HUES48 (cell line): ENCODE data around the gene NEK10.
"Not testable (repeated sequence)": the region's sequence is repeated elsewhere in the genome, so short reads cannot be mapped to it uniquely, and the experiment has no call there.

ENCODE experiments used
- H3K27ac ChIP-seq: one replicate; pipeline ENCODE4 v1.7.0; 2013; ENCODE audit warnings: low read depth, low read length, inconsistent platforms
- H3K27me3 ChIP-seq: 2 replicates; pipeline ENCODE4 v1.6.1; 2013; ENCODE audit warnings: mild to moderate bottlenecking, low read length; ENCODE audit not compliant: control insufficient read depth, insufficient read depth
- H3K36me3 ChIP-seq: 2 replicates; pipeline ENCODE4 v1.6.1; 2013; ENCODE audit warnings: low read length; ENCODE audit not compliant: control insufficient read depth, insufficient read depth
- H3K4me1 ChIP-seq: 2 replicates; pipeline ENCODE4 v1.6.1; 2013; ENCODE audit warnings: mild to moderate bottlenecking, low read length; ENCODE audit not compliant: control insufficient read depth, insufficient read depth
- H3K4me3 ChIP-seq: 2 replicates; pipeline ENCODE4 v1.5.1; 2013; ENCODE audit warnings: mild to moderate bottlenecking, low read depth, low read length
- H3K9ac ChIP-seq: 2 replicates; pipeline ENCODE4 v1.6.1; 2013; ENCODE audit warnings: mild to moderate bottlenecking, low read depth, low read length, moderate library complexity
- H3K9me3 ChIP-seq: 2 replicates; pipeline ENCODE4 v1.6.1; 2013; ENCODE audit warnings: low read length; ENCODE audit not compliant: control insufficient read depth, insufficient read depth

Gene NEK10

GRCh38 chr3:27352047-27352446 lies 17.1 kb downstream of the NEK10 start:
- Histone ChIP-seq H3K4me3 (no peak overlapping the region), H3K4me1 (peaks cover 40% of the 10 kb centered on the region), H3K36me3 (no peaks in the 10 kb centered on the region), H3K27me3 (no peaks in the 10 kb centered on the region), H3K9me3 (no peaks in the 10 kb centered on the region), H3K9ac (no peak overlapping the region), H3K27ac (no peak overlapping the region)

GRCh38 chr3:27349832-27350231 lies 19.4 kb downstream of the NEK10 start:
- Histone ChIP-seq H3K4me1 (peaks cover 32% of the 10 kb centered on the region), H3K9ac (no peak overlapping the region), H3K9me3 (no peaks in the 10 kb centered on the region), H3K4me3 (no peak overlapping the region), H3K27ac (no peak overlapping the region), H3K27me3 (no peaks in the 10 kb centered on the region), H3K36me3 (no peaks in the 10 kb centered on the region)

DNA sequence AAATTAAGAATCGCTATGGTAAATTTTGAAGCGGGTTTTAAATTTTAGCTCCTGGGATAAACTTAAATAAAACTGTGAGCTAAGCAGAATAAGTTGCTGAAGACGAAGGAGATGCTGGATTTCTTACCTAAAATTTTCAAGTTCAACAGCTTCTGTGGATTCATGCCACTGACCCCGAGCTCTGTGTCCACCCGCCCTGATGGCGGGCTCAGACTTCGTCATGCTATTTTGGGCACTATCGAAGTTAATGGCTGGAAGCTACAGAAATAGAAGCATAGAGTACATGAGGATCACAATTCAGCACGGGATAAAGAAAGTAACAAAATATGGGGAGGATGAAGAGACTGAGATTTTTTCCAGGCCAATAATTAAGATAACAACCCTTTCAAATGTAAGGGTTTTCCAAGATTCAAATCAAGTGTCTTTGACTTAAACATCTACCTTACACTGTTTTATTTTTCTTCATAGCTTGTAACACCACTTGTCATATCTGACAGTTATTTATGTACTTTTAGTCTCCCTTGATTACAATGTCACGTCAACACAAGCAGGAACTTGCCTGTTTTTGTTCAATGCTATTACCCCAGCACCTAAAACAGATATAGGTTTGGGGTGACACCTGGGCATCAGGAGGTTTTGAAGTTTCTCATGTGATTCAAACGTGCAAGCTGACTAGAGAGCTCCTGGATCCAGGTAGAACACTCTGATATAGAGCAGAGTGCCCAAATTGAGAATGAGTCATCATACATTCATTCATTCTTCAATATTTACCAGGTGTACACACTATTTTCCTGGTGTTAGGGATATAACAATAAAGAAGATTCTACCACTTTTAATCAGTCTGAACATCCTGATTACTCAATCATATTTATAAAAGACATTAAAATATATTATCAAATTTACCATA lies 23.0 kb downstream of the NEK10 start:
- Histone ChIP-seq H3K9ac (no peak overlapping the region), H3K27me3 (no peaks in the 10 kb centered on the region), H3K4me1 (0 out of 2 replicates have a peak, but pooled peaks cover 3% of the 10 kb centered on the region), H3K36me3 (no peaks in the 10 kb centered on the region), H3K9me3 (no peaks in the 10 kb centered on the region), H3K4me3 (no peak overlapping the region), H3K27ac (no peak overlapping the region)

DNA sequence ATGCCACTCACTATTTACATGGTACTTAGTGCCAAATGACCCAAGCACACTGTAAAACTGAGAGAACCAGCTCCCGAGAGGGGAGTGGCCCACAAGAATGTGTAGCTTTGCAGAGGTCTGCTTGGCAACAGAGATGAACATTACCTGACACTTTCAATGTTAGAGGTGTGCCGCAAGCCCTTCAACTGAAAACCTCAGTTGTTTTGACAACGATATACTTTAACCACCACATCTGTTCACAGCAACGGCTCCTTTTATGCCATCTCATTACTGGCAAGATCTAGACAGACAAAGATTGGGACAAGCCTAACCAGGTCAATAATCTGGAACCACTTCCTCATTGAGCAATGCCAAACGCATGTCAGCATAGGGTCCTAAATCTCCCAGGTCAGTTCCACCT lies 23.7 kb downstream of the NEK10 start:
- no peak overlapping the region for H3K4me3 ChIP-seq

GRCh38 chr3:27345045-27345444 lies 24.1 kb downstream of the NEK10 start:
- H3K9ac ChIP-seq, result no peak overlapping the region
- 0 out of 2 replicates have a peak, but pooled peaks cover 3% of the 10 kb centered on the region for H3K4me1 ChIP-seq
- H3K9me3 ChIP-seq, result no peaks in the 10 kb centered on the region
- no peak overlapping the region for H3K4me3 ChIP-seq
- no peaks in the 10 kb centered on the region for H3K36me3 ChIP-seq
- no peaks in the 10 kb centered on the region for H3K27me3 ChIP-seq
- H3K27ac ChIP-seq, result no peak overlapping the region

More for the DNA sequence above, 23.7 kb downstream of the NEK10 start:
- H3K36me3 ChIP-seq, result no peaks in the 10 kb centered on the region
- no peak overlapping the region for H3K27ac ChIP-seq
- H3K4me1 ChIP-seq, result 0 out of 2 replicates have a peak, but pooled peaks cover 3% of the 10 kb centered on the region
- H3K27me3 ChIP-seq, result no peaks in the 10 kb centered on the region
- H3K9ac ChIP-seq, result no peak overlapping the region
- no peaks in the 10 kb centered on the region for H3K9me3 ChIP-seq

DNA sequence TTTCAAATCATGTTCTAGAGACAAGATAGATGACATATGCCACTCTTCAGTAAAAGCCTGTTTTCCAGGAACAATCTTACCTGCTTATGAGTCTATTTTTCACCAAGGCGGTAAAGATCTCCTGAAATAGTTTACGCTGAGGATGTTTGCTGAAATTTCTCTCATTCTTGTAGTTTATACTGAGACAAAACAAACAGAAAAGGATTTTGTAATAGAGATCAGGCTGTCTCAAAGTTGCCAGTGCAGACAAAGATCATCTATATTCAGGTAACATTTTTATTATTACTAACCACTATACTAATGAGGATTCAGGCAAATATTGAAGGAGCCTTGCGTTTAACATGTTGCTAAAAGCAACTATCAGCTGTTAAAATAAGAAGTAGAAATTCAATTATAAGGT lies 25.0 kb downstream of the NEK10 start:
- Histone ChIP-seq H3K9ac (no peak overlapping the region), H3K36me3 (no peaks in the 10 kb centered on the region), H3K4me3 (no peak overlapping the region), H3K9me3 (no peaks in the 10 kb centered on the region), H3K27me3 (no peaks in the 10 kb centered on the region), H3K4me1 (no peaks in the 10 kb centered on the region), H3K27ac (no peak overlapping the region)

- H3K27ac ChIP-seq, result no peak overlapping the region
- no peak overlapping the region for H3K9ac ChIP-seq
Measured at GRCh38 chr3:27342267-27342666, 26.9 kb downstream of the NEK10 start.

GRCh38 chr3:27340534-27340933 lies 28.6 kb downstream of the NEK10 start:
- H3K4me3 ChIP-seq, result no peak overlapping the region
- no peak overlapping the region for H3K9ac ChIP-seq
- H3K36me3 ChIP-seq, result no peaks in the 10 kb centered on the region
- H3K27me3 ChIP-seq, result no peaks in the 10 kb centered on the region
- no peaks in the 10 kb centered on the region for H3K9me3 ChIP-seq
- no peaks in the 10 kb centered on the region for H3K4me1 ChIP-seq
- H3K27ac ChIP-seq, result no peak overlapping the region

More at GRCh38 chr3:27342267-27342666, 26.9 kb downstream of the NEK10 start:
- Histone ChIP-seq H3K4me1 (no peaks in the 10 kb centered on the region), H3K27me3 (no peaks in the 10 kb centered on the region), H3K36me3 (no peaks in the 10 kb centered on the region), H3K4me3 (no peak overlapping the region), H3K9me3 (no peaks in the 10 kb centered on the region)

GRCh38 chr3:27335571-27335970 lies 33.6 kb downstream of the NEK10 start:
- Histone ChIP-seq H3K4me3 (no peak overlapping the region), H3K4me1 (no peaks in the 10 kb centered on the region), H3K36me3 (no peaks in the 10 kb centered on the region), H3K27ac (no peak overlapping the region), H3K27me3 (no peaks in the 10 kb centered on the region), H3K9ac (no peak overlapping the region), H3K9me3 (no peaks in the 10 kb centered on the region)

DNA sequence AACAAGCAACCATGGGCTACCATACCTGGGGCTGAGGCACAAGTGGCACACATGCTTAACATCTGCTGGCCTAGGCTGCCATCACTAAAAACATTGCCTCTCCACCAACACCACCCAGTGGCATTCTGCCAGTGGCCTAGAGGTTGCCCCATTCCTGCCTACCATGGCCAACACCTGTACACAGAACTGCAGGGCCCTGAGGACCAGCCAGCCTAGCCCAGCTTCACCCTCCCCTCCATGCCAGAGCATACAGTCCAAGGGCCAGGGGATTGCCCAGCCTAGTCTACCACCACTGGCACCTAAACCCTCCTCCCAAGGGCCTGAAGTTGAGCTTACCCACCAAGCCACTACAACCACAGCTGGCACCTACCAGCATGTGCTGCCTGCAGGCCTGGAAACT lies 35.3 kb downstream of the NEK10 start:
- no peaks in the 10 kb centered on the region for H3K36me3 ChIP-seq
- H3K9ac ChIP-seq, result no peak overlapping the region
- no peaks in the 10 kb centered on the region for H3K27me3 ChIP-seq
- H3K9me3 ChIP-seq, result 0 out of 2 replicates have a peak, but pooled peaks cover 2% of the 10 kb centered on the region
- H3K4me3 ChIP-seq, result no peak overlapping the region
- H3K4me1 ChIP-seq, result no peaks in the 10 kb centered on the region
- no peak overlapping the region for H3K27ac ChIP-seq

DNA sequence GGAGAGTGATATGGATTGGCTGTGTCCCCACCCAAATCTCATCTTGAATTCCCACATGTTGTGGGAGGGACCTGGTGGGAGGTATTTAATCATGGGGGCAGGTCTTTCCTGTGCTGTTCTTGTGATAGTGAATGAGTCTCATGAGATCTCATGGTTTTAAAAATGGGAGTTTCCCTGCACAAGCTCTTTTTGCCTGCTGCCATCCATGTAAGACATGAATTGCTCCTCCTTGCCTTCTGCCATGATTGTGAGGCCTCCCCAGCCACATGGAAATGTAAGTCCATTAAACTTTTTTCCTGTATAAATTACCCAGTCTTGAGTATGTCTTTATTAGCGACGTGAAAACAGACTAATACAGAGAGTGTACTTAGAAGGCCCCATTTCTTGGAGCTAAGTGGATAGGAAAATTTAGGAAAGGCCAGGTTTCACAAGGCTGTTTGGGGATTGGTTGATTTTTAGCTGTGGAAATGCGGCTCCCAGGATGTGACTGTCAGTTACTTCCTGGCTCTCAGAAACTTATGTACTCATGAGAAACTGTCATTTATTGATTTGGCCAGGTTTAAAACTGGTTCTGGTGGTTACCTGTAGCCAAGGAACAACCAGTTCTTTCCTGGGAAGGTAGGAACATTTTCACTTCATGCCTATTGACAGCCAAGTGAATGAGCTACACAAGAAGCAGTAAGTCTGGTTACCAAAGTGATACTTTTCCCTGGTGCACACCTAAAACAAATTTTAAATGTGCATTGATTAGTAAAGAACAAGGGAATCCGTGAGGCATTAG lies 40.0 kb downstream of the NEK10 start:
- H3K9me3 ChIP-seq, H3K27me3 ChIP-seq, H3K36me3 ChIP-seq, H3K27ac ChIP-seq, H3K4me1 ChIP-seq, H3K4me3 ChIP-seq, H3K9ac ChIP-seq: not testable (repeated sequence)
